GM12878 (cell line): ENCODE data around the gene SH3BGRL3. TPM values are rescaled to one million over a fixed set of nuclear protein-coding genes. Genes with fewer than 3 reads are reported as not detected.

Experiments
- ATAC-seq: fragments of 200-7000 bp; cut with Tn5 transposase; 3 replicates; pipeline ENCODE4 v1.9.1; 2020; ENCODE audit warnings: mild to moderate bottlenecking, moderate library complexity
- BruUV-seq: library from RNA; stranded (reverse); fragments of 400-500 nt; replicated peaks from 2 replicates; lab custom pipeline; 2021; lab: Mats Ljungman, UMichigan
- CTCF ChIA-PET: fragments of 300-600 bp; sonication (Branson Sonifier 250); formaldehyde crosslinking; extraction: SDS; loops from one replicate; lab custom pipeline; 2021; ENCODE audit warnings: inconsistent platforms; lab: Yijun Ruan, JAX
- POLR2A ChIA-PET: fragments of 350-600 bp; formaldehyde crosslinking; extraction: SDS; loops from one replicate; lab custom pipeline; 2021; ENCODE audit warnings: inconsistent platforms; lab: Charles Lee
- RAD21 ChIA-PET: fragments of 300-600 bp; sonication (Branson Sonifier 250); formaldehyde crosslinking; loops from one replicate; lab custom pipeline; 2023; ENCODE audit warnings: antibody characterized with exemption; ENCODE audit not compliant: unreplicated experiment; lab: Charles Lee
- SMC1A ChIA-PET: fragments of 300-600 bp; sonication (Branson Sonifier 250); formaldehyde crosslinking; loops from one replicate; lab custom pipeline; 2023; ENCODE audit not compliant: unreplicated experiment, uncharacterized antibody; lab: Charles Lee
- DNase-seq: peaks from one replicate; pipeline ENCODE4 v3.0.0-alpha.2; 2011; ENCODE audit warnings: low read depth, low spot score
- FAIRE-seq: peaks from 3 replicates; lab custom pipeline; 2011; peaks lifted over from hg19 to GRCh38; lab: Jason Lieb, UNC
- H2AFZ ChIP-seq: 2 replicates; pipeline ENCODE4 v1.6.0; 2011; ENCODE audit warnings: low read depth, low read length, control low read depth; ENCODE audit not compliant: control insufficient read depth
- H3K27ac ChIP-seq: 2 replicates; pipeline ENCODE4 v1.5.1; 2011; ENCODE audit warnings: control low read depth; ENCODE audit not compliant: control insufficient read depth, insufficient read depth
- H3K27me3 ChIP-seq, 2 experiments: replicated peaks in 1 of 2; 2 replicates each; pipeline versions ENCODE4 v1.6.0 to v1.6.1; 2011; ENCODE audit warnings: low read length in 1 of 2; ENCODE audit not compliant: control insufficient read depth in 2 of 2, insufficient read depth in 2 of 2
- H3K36me3 ChIP-seq, 2 experiments: 2 replicates each; pipeline ENCODE4 v1.5.1; 2011; ENCODE audit warnings: low read length in 1 of 2; ENCODE audit not compliant: control insufficient read depth in 2 of 2, insufficient read depth in 2 of 2
- H3K4me1 ChIP-seq: 2 replicates; pipeline ENCODE4 v1.6.1; 2011; ENCODE audit warnings: mild to moderate bottlenecking, low read length, moderate library complexity, mixed read lengths; ENCODE audit not compliant: control insufficient read depth, insufficient read depth
- H3K4me2 ChIP-seq: 2 replicates; pipeline ENCODE4 v1.6.0; 2011; ENCODE audit warnings: control low read depth; ENCODE audit not compliant: control insufficient read depth, insufficient read depth
- H3K4me3 ChIP-seq: fragments of 200-600 bp; sonication (generic); 2 replicates; pipeline ENCODE4 v1.5.1; 2016
- H3K79me2 ChIP-seq: 2 replicates; pipeline ENCODE4 v1.6.0; 2011; ENCODE audit warnings: low read length; ENCODE audit not compliant: control insufficient read depth, insufficient read depth
- H3K9ac ChIP-seq: 2 replicates; pipeline ENCODE4 v1.8.0; 2011; ENCODE audit warnings: low read length, control low read depth, mixed read lengths; ENCODE audit not compliant: control insufficient read depth, insufficient read depth
- H3K9me3 ChIP-seq: replicated peaks from 3 replicates; pipeline ENCODE4 v1.5.1; 2011; ENCODE audit warnings: mild to moderate bottlenecking, low read length; ENCODE audit not compliant: control insufficient read depth, insufficient read depth
- H4K20me1 ChIP-seq: 2 replicates; pipeline ENCODE4 v1.6.0; 2011; ENCODE audit not compliant: control insufficient read depth, insufficient read depth
- ASH2L ChIP-seq: fragments of 300-600, 200-600 bp; sonication (generic); IDR thresholded peaks from 2 replicates; pipeline ENCODE4 v1.6.1; 2017; ENCODE audit warnings: low read depth, mild to moderate bottlenecking, borderline replicate concordance
- BRCA1 ChIP-seq: IDR thresholded peaks from 2 replicates; pipeline ENCODE4 v1.6.1; 2011; ENCODE audit warnings: low read depth, low read length, improper control_type of control experiment
- CBX5 ChIP-seq: sonication (generic); IDR thresholded peaks from 2 replicates; pipeline ENCODE4 v1.6.1; 2016; ENCODE audit warnings: low read depth, moderate library complexity, mild to moderate bottlenecking, inconsistent platforms
- CREM ChIP-seq: IDR thresholded peaks from 2 replicates; pipeline ENCODE4 v1.6.1; 2014; ENCODE audit warnings: antibody characterized with exemption, low read depth
- E2F4 ChIP-seq: IDR thresholded peaks from 2 replicates; pipeline ENCODE4 v1.6.1; 2012; ENCODE audit warnings: low read depth, low read length, improper control_type of control experiment
- EGR1 ChIP-seq, 2 experiments: IDR thresholded peaks; 1 replicate in 1 of 2; 2 replicates in 1 of 2; pipeline ENCODE4 v1.6.1; 2011 to 2012; ENCODE audit warnings: low read depth in 2 of 2, low read length in 2 of 2, borderline replicate concordance in 1 of 2, mild to moderate bottlenecking in 1 of 2, moderate library complexity in 1 of 2
- HDGF ChIP-seq: fragments of 450-650 bp; IDR thresholded peaks from 2 replicates; pipeline ENCODE4 v1.6.1; 2016; ENCODE audit warnings: antibody characterized with exemption
- IKZF1 ChIP-seq: fragments of 450-650 bp; conservative IDR thresholded peaks from 2 replicates; pipeline ENCODE4 v1.6.1; 2017; ENCODE audit warnings: antibody characterized with exemption, mild to moderate bottlenecking
- MLLT1 ChIP-seq: fragments of 450-650 bp; IDR thresholded peaks from 2 replicates; pipeline ENCODE4 v1.6.1; 2016; ENCODE audit warnings: mild to moderate bottlenecking
- NR2C1 ChIP-seq: fragments of 450-650 bp; IDR thresholded peaks from 2 replicates; pipeline ENCODE4 v1.6.1; 2017; ENCODE audit warnings: antibody characterized with exemption, mild to moderate bottlenecking, moderate library complexity
- SMAD5 ChIP-seq: IDR thresholded peaks from 2 replicates; pipeline ENCODE4 v1.6.1; 2016; ENCODE audit warnings: antibody characterized with exemption, low read depth
- WRNIP1 ChIP-seq: IDR thresholded peaks from 2 replicates; pipeline ENCODE4 v1.6.1; 2011; ENCODE audit warnings: low read depth, low read length, improper control_type of control experiment, borderline replicate concordance
- ZSCAN29 ChIP-seq: fragments of 450-650 bp; IDR thresholded peaks from 2 replicates; pipeline ENCODE4 v1.6.1; 2017; ENCODE audit warnings: mild to moderate bottlenecking, moderate library complexity
- WGBS: methylation state at CpG from one replicate; pipeline ENCODE4 v1.1.6; 2016; ENCODE audit warnings: low lambda C conversion rate; ENCODE audit not compliant: insufficient replicate concordance, insufficient coverage; ENCODE audit errors: missing lambda C conversion rate; 5-methylcytosine and 5-hydroxymethylcytosine counted together
- in situ Hi-C: fragments of 300-500 bp; cut with MboI; formaldehyde crosslinking; loops from 9 replicates; pipeline ENCODE4 v1.14.3; 2018; ENCODE audit warnings: mixed read lengths
- intact Hi-C: fragments of 100-400 bp; cut with micrococcal nuclease; formaldehyde crosslinking; loops from one replicate; pipeline ENCODE4 v1.14.2; 2022; ENCODE audit not compliant: unreplicated experiment
- polyA plus RNA-seq, 11 experiments: library from polyadenylated mRNA; depleted of rRNA in 4 of 11; unstranded in 6 of 11; stranded (reverse) in 5 of 11; fragments of >200 nt; fragmentation: Nextera tagmentation in 4 of 11; fragmentation: Illumina TruSeq in 1 of 11; extraction: Ambion mirVana in 4 of 11; extraction: Trizol in 1 of 11; gene quantifications; 1 replicate in 1 of 11; 2 replicates in 10 of 11; pipeline versions ENCODE4 v1.2.1 to v1.2.3, GENCODE V29; 2011 to 2016; ENCODE audit warnings: inconsistent platforms in 2 of 11, missing spikeins in 2 of 11, low read depth in 1 of 11
- total RNA-seq, 4 experiments: library from RNA; depleted of rRNA in 3 of 4; stranded (reverse); fragments of >200 nt in 3 of 4; fragmentation: Illumina TruSeq in 1 of 4; extraction: Trizol in 1 of 4; gene quantifications; 2 replicates each; pipeline versions ENCODE4 v1.2.1 to v1.2.3, GENCODE V29; 2013 to 2021

The SH3BGRL3 gene
- total and polyA plus RNA-seq, 10 of the 15 experiments (the other 5 are each of a cell fraction or from before 2014, with no cell fraction given): 39.7 to 390 (median 118) TPM

- Histone ChIP-seq H3K9ac (no peak overlapping the region), H3K27ac (no peak overlapping the region)
- RAD21 ChIA-PET: no interaction called here
- no peak for FAIRE-seq
- no peak for TF ChIP-seq WRNIP1
- TF ChIP-seq IKZF1: no peak
- no peak for TF ChIP-seq SMAD5
- no peak for TF ChIP-seq E2F4
- no peak for TF ChIP-seq HDGF
- TF ChIP-seq EGR1 (IDR thresholded peaks at IDR 0.05; ENCODE audit: borderline replicate concordance in 1 of 2, low read depth in 2 of 2, low read length in 2 of 2): no peak
- no peak for TF ChIP-seq ASH2L
- no peak for TF ChIP-seq NR2C1
- no peak for TF ChIP-seq MLLT1
- TF ChIP-seq ZSCAN29: no peak
- no peak for TF ChIP-seq CBX5
- TF ChIP-seq BRCA1: no peak
- no peak for TF ChIP-seq CREM
- TF ChIP-seq, all 136 proteins: peak for 0
- Histone ChIP-seq H2AFZ (no peak overlapping the region), H3K4me2 (no peak overlapping the region), H3K36me3 (peaks cover 15 to 31% of the 10 kb centered on the region in 2 experiments), H3K9me3 (no peaks in the 10 kb centered on the region), H3K27me3 (no peaks in the 10 kb centered on the region), H4K20me1 (no peaks in the 10 kb centered on the region), H3K79me2 (no peaks in the 10 kb centered on the region), H3K4me3 (no peak overlapping the region), H3K4me1 (no peaks in the 10 kb centered on the region)
- SMC1A ChIA-PET: interaction anchor here (0.9 kb wide), 1 partner anchor 15 kb away, joined by 3 read pairs; no protein-coding TSS in a partner anchor
- POLR2A ChIA-PET: no interaction called here
- no TSS peak for BruUV-seq
- no peak for DNase-seq
- in situ Hi-C loops: no loop called here
- WGBS: 58% methylated on average over 2 of the region's 2 CpGs
- CTCF ChIA-PET: interaction anchor here (1.5 kb wide), 1 partner anchor 25 kb away, joined by 4 read pairs; the partner anchor contains the start of gene CEP85
- intact Hi-C loops: no loop called here
- ATAC-seq: no peak
Observed at GRCh38 chr1:26259005-26259404, 20.9 kb upstream of the SH3BGRL3 start.
